GM21447 (cell line): ENCODE data around the gene TMEM164.
A peak's percentile ranks its signal among the peaks of the same experiment; 100 is the strongest.

Source experiments
- ATAC-seq: cut with Tn5 transposase; IDR thresholded peaks from one replicate; pipeline ENCODE4 v1.9.1; 2021; ENCODE audit not compliant: unreplicated experiment

The TMEM164 gene

GRCh38 chrX:110066488-110067225 lies 63.7 kb downstream of the TMEM164 start:
- ATAC-seq = no peak

DNA sequence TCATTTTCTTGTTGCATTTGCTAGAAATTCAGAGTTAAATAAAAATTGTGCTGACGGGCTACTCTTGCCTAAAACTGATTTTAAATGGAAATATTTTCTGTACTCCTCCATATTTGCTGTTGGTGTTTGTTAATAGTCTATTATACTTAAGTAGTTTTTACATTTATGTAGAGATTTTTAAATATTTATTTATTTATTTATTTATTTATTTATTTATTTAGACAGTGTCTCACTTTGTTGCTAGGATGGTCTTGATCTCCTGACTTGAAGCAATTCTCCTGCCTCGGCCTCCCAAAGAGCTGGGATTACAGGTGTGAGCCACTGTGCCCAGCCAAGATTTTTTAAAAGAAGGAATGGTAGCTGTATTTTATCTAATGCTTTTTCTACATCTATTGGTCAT lies 68.1 kb downstream of the TMEM164 start:
- no peak for ATAC-seq

GRCh38 chrX:110081320-110081719 lies 78.4 kb downstream of the TMEM164 start:
- no peak for ATAC-seq

GRCh38 chrX:110081740-110082139 lies 78.8 kb downstream of the TMEM164 start:
- ATAC-seq = no peak

DNA sequence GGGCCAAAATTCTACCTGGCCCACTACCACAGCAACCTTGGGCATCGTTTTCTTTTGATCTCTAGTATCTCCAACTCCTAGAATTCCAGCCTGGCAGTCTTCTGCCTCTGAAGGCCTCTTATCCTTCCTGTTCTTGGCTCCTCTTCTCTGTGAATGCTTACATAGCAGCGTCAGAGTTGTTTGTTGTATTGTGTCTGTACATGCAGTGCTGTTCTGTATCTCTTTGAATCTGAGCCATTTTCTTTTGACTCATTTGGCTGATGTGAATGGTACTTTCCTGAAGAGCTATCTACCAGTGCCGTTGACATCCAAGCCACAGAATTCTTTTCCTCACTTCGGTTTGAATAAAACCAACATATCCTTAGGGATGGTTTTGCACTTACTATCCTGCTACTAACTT lies 79.2 kb downstream of the TMEM164 start:
- ATAC-seq = no peak

DNA sequence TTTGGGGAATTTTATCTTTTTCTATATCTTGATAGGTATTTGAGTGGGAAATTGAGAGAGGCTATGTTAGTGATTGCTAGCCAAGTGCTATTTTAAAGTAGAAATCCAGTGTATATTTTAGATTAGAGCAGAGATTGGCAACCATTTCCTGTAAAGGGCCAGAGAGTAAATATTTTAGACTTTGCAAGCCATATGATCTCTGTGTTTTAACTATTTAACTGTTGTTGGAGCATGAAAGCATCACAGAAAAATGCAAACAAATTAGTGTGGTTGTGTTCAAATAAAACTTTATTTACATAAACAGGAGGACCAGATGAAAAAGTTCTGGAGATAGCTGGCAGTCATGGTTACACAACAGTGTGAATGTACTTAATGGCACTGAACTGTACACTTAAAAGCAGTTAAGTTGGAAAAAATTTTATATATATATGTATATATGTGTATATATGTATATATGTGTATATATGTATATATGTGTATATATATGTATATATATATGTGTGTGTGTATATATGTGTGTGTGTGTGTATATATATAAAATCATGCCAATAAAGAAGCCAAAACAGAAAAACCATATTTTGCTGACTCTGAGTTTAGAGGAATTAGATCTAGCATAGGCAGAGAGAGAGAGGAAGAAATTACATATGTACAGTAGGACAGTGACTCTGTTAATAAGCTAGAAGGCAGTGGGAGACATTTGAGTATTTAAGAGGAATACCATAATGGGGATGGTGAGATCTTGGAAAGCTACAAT lies 83.4 kb downstream of the TMEM164 start:
- ATAC-seq = no peak

GRCh38 chrX:110086916-110087484 lies 84.1 kb downstream of the TMEM164 start:
- ATAC-seq = no peak

DNA sequence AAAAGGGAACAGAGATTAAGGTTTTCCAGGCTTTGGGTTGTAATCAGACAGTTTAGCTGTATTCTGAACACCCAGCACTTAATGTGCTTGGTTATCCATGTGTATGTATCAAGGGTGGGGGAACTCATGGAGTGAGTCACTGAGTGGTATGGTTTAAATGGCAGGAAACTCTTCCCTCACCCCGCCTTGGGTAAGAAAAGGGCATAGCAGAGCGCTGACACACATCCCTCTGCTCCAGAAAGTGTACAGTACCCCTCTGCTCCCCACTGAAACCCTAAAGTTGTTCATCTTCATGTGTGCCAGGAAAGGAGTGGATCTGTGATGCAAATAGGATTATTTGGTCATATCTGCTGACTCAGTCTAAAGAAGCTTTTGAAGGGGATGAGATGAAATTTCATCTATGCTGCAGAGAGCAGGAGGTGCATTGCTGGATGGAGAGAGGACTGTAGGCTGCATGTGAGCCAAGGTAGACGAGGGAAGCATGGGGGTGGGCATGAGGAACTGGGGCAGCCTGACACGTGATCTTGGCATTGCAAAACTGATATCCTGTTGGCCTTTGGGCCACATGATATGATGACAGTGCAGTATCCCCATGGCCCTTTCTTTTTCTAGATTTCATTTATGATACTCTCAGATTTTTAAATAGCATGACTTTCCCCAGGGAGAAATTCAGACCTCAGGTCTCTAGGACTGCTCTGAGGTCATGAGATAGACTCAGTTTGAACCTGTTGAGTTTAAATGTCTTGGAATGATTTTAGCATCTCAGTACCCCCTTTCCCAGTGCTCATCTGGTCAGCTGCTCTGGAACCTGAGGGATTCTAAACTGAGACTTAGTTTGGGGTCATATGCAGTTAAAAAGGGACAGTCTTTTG lies 84.8 kb downstream of the TMEM164 start:
- ATAC-seq = no peak

- ATAC-seq = no peak
Observed at GRCh38 chrX:110089656-110090403, 86.9 kb downstream of the TMEM164 start.

GRCh38 chrX:110097920-110098319 lies 95.0 kb downstream of the TMEM164 start:
- ATAC-seq = no peak

GRCh38 chrX:110103344-110103743 lies 100.4 kb downstream of the TMEM164 start:
- ATAC-seq = no peak

- ATAC-seq = no peak
Observed at GRCh38 chrX:110104078-110104477, 101.2 kb downstream of the TMEM164 start.

DNA sequence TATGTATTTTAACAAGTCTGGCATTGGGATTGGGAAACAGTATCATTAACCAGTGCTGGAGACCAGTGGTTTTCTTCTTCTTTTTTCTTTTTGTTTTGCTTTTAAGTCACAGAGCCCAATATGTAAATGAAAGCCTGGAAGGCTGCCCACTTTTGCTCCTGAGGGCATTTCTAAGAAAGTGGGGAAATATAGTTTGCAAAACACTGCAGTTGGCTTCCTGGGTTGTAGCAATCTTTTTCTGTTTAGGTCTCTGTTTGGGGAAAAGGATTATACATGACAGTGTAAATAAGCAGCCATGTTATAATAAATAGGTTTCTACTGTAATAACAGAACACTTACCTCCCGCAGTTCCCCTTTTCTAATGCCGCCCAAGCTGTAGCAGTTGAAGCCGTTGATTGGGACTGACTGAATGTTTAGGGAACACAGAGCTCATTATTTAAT lies 105.5 kb downstream of the TMEM164 start:
- peak; percentile 66 for ATAC-seq

DNA sequence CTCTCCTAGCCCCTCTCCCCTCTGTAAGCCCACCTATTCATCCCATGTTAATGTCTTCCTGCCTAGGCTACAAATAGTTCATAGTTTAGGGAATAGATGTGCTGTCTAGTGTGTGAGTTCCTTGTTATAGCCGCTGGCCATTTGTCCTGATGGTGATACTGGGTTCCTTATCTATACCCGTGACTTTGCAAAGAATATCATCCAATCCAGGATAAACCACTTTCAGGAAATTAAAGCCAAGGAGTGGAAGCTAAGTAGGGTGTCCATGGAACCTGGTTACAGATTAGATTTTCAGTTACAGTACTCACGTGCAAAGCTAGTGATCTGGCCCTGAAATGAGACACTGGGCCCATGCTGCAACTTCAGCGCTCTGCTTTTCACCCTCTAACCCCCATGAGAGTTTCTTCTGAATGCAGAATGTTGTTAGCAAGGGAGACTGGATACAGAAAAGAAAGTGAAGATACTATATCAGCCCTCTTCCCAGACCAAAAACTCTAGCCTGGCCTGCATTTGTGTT lies 111.4 kb downstream of the TMEM164 start:
- no peak for ATAC-seq

- no peak for ATAC-seq
Observed at GRCh38 chrX:110116066-110116980, 113.4 kb downstream of the TMEM164 start.

DNA sequence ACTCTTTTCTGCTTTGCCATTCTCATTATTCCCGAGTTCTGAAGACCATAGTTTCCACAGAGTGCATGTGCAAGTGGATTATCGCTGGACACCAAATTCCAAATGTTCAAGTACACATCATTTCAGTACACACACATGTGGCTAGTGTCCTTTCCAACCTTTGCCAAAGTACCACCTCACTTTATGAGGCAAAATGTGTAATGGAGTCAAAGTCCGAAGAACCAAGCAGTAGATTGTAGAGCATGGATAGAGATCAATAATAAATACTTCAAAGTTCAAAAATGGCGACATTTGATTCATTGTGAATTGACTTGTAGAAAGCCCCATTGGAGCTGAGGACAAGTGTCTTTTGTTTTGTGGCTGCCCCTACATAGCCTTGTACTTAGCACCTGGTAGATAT lies 115.6 kb downstream of the TMEM164 start:
- no peak for ATAC-seq

- no peak for ATAC-seq
Observed at GRCh38 chrX:110119480-110119879, 116.6 kb downstream of the TMEM164 start.

GRCh38 chrX:110120025-110120424 lies 117.1 kb downstream of the TMEM164 start:
- no peak for ATAC-seq

DNA sequence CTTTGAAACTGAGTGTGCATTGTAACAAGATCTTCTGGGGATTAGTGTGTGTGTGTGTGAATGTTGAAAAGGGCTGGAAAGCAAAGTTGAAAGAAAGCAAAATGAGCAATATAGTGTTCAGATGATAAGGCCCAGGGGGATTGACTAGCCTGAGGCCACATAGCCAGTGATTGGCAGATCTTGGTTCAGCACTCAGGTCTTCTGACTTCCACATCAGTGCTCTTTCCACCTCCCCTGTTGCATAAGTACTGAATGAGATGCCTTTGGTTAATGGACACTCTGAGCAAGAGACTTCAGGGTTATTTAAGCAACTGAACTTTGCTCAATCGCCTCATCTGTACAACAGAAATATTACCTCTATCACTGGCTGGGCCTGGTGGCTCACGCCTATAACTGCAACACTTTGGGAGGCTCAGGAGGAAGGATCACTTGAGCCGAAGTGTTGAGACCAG lies 120.4 kb downstream of the TMEM164 start:
- no peak for ATAC-seq
